ENCODE results near the gene PDE1C. TPM values are rescaled to one million over a fixed set of nuclear protein-coding genes. Genes with fewer than 3 reads are reported as not detected.
"Not testable (repeated sequence)": the region's sequence is repeated elsewhere in the genome, so short reads cannot be mapped to it uniquely, and the experiment has no call there.

The PDE1C gene
- total RNA-seq, 2 donors from 2014 or later = 47.8 to 51.3 TPM

DNA sequence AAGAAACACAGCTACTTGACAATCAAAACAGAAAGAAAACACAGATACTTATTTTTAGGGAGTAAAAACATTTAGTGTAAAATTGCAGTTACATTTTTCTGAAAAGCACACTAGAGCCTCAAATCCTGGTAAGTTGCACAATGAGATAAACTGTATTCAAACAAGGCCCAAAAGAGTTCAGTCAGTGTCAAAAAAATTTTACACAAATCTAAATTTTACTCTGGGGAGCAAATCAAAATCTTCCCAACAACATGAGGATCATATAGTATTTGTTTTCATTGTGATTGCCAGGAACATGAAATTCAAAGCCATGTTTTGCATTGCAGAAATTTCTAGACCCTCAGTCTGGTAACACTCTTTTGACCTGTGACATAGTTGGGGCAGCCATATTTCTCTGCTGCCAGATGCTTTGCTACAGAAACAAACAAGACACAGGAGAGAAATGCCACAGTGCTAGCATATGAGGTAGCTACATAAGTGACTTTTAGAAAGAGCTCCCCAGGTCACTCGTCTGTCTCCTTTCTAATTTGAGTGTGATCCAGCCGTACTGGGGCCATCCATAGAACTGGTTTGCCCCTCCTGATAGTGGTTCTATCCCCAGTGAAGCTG is 49.6 kb downstream of the PDE1C start:
- intact Hi-C loops (cut with DNase I) = no loop called here
- DNase-seq (ENCODE audit: low spot score) = no peak

DNA sequence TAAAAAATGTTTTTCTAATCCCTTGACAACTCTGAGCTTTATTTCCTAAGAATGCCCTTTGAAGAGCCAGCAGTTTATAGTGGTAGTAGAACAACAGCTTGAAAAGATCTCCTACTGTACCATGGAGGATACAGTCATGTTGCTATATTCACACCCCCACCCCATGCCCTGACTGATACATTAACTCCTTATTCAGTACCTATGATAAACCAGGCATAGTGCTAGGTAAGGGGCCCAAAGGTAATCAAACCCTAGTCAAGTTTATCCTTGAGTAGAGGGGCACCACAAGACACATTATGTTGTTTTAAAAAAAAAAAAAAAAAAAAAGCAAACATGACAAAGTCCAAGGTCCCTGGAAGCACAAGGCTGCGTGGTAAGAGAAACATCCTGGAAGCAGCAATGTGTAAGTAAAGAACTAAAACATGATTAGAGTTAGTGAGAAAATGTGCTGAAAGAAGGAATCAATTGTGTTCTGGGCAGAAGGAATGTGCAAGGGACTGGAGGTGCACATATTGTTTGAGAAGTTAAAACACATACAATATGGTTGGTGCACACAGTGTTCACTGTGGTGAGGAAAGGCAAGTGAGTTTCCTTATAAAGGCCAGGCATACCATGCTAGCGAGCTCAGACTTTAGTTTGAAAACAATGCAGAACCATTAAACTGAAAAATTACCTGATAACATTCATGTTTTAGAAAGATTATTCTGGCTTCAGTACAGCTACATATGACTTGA is 51.2 kb downstream of the PDE1C start:
- DNase-seq (ENCODE audit: low spot score) = no peak
- intact Hi-C loops (cut with DNase I) = no loop called here

GRCh38 chr7:32015133-32015532 is 55.1 kb downstream of the PDE1C start:
- intact Hi-C loops (cut with DNase I) = no loop called here
- no peak for DNase-seq (ENCODE audit: low spot score)

- DNase-seq (ENCODE audit: low spot score); intact Hi-C loops (cut with DNase I): not testable (repeated sequence)
Observed at GRCh38 chr7:32013471-32013870, 56.7 kb downstream of the PDE1C start.

DNA sequence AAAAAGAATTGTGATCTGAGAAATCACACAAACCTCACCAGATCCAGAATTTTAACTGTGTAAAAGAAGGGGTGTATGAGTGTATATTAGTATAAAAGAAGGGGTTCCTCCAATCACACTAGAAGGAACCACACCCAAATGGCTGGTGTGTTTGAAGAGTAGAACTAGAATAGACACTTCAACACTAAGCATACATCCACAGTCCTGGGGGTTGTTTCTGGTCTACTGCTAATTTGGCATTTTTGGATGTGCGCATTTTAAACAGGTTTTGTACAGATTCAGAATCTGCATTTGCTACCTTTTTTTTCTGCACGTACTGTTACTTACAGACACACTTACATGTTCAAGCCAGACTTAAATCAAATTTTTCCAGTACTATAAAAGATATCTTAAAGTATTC is 64.6 kb downstream of the PDE1C start:
- intact Hi-C loops (cut with DNase I) = no loop called here
- no peak for DNase-seq (ENCODE audit: low spot score)

GRCh38 chr7:32001948-32002347 is 68.3 kb downstream of the PDE1C start:
- no peak for DNase-seq (ENCODE audit: low spot score)
- intact Hi-C loops (cut with DNase I) = no loop called here

- DNase-seq (ENCODE audit: low spot score) = no peak
- intact Hi-C loops (cut with DNase I) = no loop called here
Observed at GRCh38 chr7:31997423-31997822, 72.8 kb downstream of the PDE1C start.

- intact Hi-C loops (cut with DNase I) = no loop called here
- DNase-seq (ENCODE audit: low spot score) = no peak
Observed at GRCh38 chr7:31995134-31995533, 75.1 kb downstream of the PDE1C start.

- no peak for DNase-seq (ENCODE audit: low spot score)
- intact Hi-C loops (cut with DNase I) = no loop called here
Observed at GRCh38 chr7:31991846-31992245, 78.4 kb downstream of the PDE1C start.

GRCh38 chr7:31991406-31991805 is 78.8 kb downstream of the PDE1C start:
- intact Hi-C loops (cut with DNase I) = no loop called here

GRCh38 chr7:31986878-31987518 is 83.2 kb downstream of the PDE1C start:
- intact Hi-C loops (cut with DNase I) = no loop called here
- DNase-seq (ENCODE audit: low spot score) = no peak

More at GRCh38 chr7:31991406-31991805, 78.8 kb downstream of the PDE1C start:
- DNase-seq (ENCODE audit: low spot score) = no peak

GRCh38 chr7:31982962-31983361 is 87.2 kb downstream of the PDE1C start:
- intact Hi-C loops (cut with DNase I) = no loop called here
- DNase-seq (ENCODE audit: low spot score) = no peak

- intact Hi-C loops (cut with DNase I) = no loop called here
- DNase-seq (ENCODE audit: low spot score) = no peak
Observed at GRCh38 chr7:31981874-31982390, 88.3 kb downstream of the PDE1C start.

DNA sequence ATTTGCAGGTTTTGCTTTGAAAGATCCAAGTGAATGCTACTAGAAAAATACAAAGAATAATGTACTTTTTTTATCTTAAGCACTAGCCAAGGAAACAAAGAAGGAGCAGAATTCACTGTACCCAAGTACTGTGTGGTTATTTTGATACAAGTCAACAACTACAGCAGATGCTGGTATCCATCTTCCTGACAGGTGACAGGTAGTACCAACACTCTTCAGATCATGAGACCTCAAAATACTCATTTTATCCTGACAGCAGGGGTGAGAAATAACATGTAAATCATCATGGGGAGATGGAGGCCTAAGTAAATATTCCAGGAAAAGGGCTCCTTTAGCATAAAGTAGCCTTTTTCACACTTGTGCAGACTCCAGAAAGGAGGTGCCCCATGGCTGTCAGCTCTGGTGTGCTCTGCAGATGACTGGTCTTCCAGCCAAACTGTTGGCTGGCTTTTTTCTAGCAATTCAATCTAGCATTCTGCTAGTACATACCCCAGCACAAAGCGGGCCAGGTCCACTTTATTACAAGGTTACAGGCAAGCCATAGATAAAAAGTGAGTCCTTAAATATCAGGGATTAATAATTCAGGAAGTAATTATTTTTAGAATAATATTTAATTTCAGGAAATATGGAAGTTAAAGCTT is 90.4 kb downstream of the PDE1C start:
- intact Hi-C loops (cut with DNase I) = no loop called here
- no peak for DNase-seq (ENCODE audit: low spot score)

GRCh38 chr7:31975546-31975945 is 94.7 kb downstream of the PDE1C start:
- no peak for DNase-seq (ENCODE audit: low spot score)
- intact Hi-C loops (cut with DNase I) = no loop called here

- intact Hi-C loops (cut with DNase I) = no loop called here
- no peak for DNase-seq (ENCODE audit: low spot score)
Observed at GRCh38 chr7:31974351-31974750, 95.9 kb downstream of the PDE1C start.

GRCh38 chr7:31971049-31971667 is 99.0 kb downstream of the PDE1C start:
- no peak for DNase-seq (ENCODE audit: low spot score)
- intact Hi-C loops (cut with DNase I) = no loop called here

DNA sequence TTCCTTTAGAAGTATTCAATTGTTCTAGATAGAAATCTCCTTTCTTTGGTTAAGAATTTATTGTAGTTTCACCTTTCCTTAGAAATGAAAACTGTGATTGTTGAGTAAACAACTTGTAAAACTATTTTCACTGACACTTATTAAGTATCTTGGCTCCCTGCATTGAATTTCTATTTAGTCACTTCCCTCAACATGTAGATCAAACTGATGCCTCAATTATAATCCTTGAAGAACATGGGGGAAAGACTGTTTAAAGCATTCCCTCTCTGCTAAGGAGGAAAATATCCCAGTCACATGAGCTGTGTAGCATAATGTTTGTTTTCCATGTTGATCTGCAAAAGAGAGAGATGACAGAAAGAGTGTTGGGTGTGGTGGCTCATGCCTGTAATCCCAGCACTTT is 99.7 kb downstream of the PDE1C start:
- intact Hi-C loops (cut with DNase I) = no loop called here
- DNase-seq (ENCODE audit: low spot score) = no peak

DNA sequence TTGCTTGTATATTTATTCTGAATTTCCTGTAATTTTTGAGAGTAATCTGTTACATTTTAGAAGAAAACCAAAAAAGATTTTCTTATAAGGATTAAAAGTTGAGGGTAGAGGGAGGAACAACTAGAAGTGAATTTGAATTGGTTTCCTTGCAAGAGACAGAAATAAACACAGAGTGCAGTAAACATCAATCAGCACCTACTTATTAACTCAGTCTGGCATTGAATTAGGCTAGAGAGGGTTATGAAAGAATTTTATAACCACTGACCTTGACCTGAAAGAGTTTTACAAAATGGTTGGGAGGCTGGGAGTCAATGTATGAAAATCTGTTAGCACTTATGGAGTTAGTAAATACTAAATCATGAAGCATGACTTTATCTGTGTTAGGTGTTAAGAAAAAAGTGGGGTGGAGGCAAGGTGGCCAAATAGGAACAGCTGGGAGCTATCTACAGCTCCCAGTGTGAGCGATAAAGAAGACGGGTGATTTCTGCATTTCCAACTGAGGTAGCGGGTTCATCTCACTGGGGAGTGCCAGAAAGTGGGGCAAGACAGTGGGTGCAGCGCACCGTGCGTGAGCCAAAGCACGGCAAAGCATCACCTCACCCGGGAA is 106.5 kb downstream of the PDE1C start:
- intact Hi-C loops (cut with DNase I) = no loop called here
- no peak for DNase-seq (ENCODE audit: low spot score)

Data from posterior vena cava (tissue), 2 donors.